ENCODE data around the gene MIPOL1. TPM values are rescaled to one million over a fixed set of nuclear protein-coding genes. Genes with fewer than 3 reads are reported as not detected.

MIPOL1 gene
- total and polyA plus RNA-seq, 2 of the 13 experiments (the other 11 are each of a cell fraction or from before 2014, with no cell fraction given): 8.6 to 34.2 TPM

- TF ChIP-seq DMTF1 (CRISPR knock-in tag; IDR thresholded peaks at IDR 0.05) (no peak), ZFP90 (CRISPR knock-in tag; IDR thresholded peaks at IDR 0.05; ENCODE audit: borderline replicate concordance) (no peak), YY1 (IDR thresholded peaks at IDR 0.05; ENCODE audit: insufficient read depth, insufficient replicate concordance, low read depth, low read length) (peak; percentile 30), ZBTB14 (CRISPR knock-in tag; IDR thresholded peaks at IDR 0.05) (no peak), TOE1 (CRISPR knock-in tag; IDR thresholded peaks at IDR 0.05) (0 out of 2 replicates have a peak, but pooled peaks have one; percentile 33), ZNF775 (CRISPR knock-in tag; IDR thresholded peaks at IDR 0.05; ENCODE audit: borderline replicate concordance) (no peak), NCOR1 (IDR thresholded peaks at IDR 0.05; ENCODE audit: borderline replicate concordance, low read length) (peak; percentile 33; the same call in 1 of the 2 replicates), ZBTB34 (CRISPR knock-in tag; IDR thresholded peaks at IDR 0.05) (no peak), HNRNPUL1 (IDR thresholded peaks at IDR 0.05; ENCODE audit: low read depth, low read length) (peak; percentile 39; the same call in 1 of the 2 replicates), ZKSCAN1 (IDR thresholded peaks at IDR 0.05; ENCODE audit: low read length) (no peak), ZC3H4 (CRISPR knock-in tag; IDR thresholded peaks at IDR 0.05; ENCODE audit: borderline replicate concordance) (no peak)
Observed at GRCh38 chr14:37589715-37590427, 392.1 kb downstream of the MIPOL1 start (continued).
